GM12878 (cell line): ENCODE data around the gene ELOVL5.

Source experiments
- ATF7 ChIP-seq: fragments of 450-650 bp; IDR thresholded peaks from 2 replicates; pipeline ENCODE4 v1.6.1; 2016; ENCODE audit warnings: low read depth, mild to moderate bottlenecking
- BMI1 ChIP-seq: fragments of 450-650 bp; IDR thresholded peaks from 2 replicates; pipeline ENCODE4 v1.6.1; 2016; ENCODE audit warnings: mild to moderate bottlenecking, moderate library complexity, borderline replicate concordance
- EP300 ChIP-seq, 2 experiments: fragments of 150-350 bp in 1 of 2; IDR thresholded peaks; 2 replicates each; pipeline ENCODE4 v1.6.1; 2011 to 2012; ENCODE audit warnings: low read depth in 2 of 2, low read length in 2 of 2, borderline replicate concordance in 1 of 2, improper control_type of control experiment in 1 of 2, inconsistent platforms in 1 of 2; ENCODE audit not compliant: control insufficient read depth in 1 of 2
- POLR2A ChIP-seq: IDR thresholded peaks from 2 replicates; pipeline ENCODE4 v1.6.1; 2011; ENCODE audit warnings: low read depth, mild to moderate bottlenecking, low read length
- POLR2AphosphoS2 ChIP-seq: IDR thresholded peaks from 2 replicates; pipeline ENCODE4 v1.6.1; 2011; ENCODE audit warnings: low read depth, mild to moderate bottlenecking, low read length, improper control_type of control experiment, moderate library complexity
- TF ChIP-seq, protein P1 (sequence below): IDR thresholded peaks from 2 replicates; pipeline ENCODE4 v1.6.1; 2012; ENCODE audit warnings: low read depth, low read length, improper control_type of control experiment
- TF ChIP-seq, protein P2 (sequence below), 3 experiments: IDR thresholded peaks in 2 of 3; conservative IDR thresholded peaks in 1 of 3; 2 replicates each; pipeline ENCODE4 v1.5.1; 2011; ENCODE audit warnings: low read depth in 3 of 3, low read length in 3 of 3, mild to moderate bottlenecking in 3 of 3, control low read depth in 2 of 3, moderate library complexity in 2 of 3, inconsistent platforms in 1 of 3, mixed read lengths in 1 of 3; ENCODE audit not compliant: control insufficient read depth in 2 of 3, insufficient read depth in 1 of 3; ENCODE audit errors: extremely low read depth in 1 of 3
- TF ChIP-seq, protein P3 (sequence below): IDR thresholded peaks from 2 replicates; pipeline ENCODE4 v1.6.1; 2012; ENCODE audit warnings: mild to moderate bottlenecking, low read depth, low read length
- TF ChIP-seq, protein P4 (sequence below): IDR thresholded peaks from 2 replicates; pipeline ENCODE4 v1.6.1; 2012; ENCODE audit warnings: improper control_type of control experiment, low read depth, low read length; ENCODE audit not compliant: insufficient replicate concordance
- TF ChIP-seq, protein P5 (sequence below): fragments of 150-350 bp; IDR thresholded peaks from 2 replicates; pipeline ENCODE4 v1.6.1; 2014; ENCODE audit warnings: mild to moderate bottlenecking, low read depth, low read length

DNA sequence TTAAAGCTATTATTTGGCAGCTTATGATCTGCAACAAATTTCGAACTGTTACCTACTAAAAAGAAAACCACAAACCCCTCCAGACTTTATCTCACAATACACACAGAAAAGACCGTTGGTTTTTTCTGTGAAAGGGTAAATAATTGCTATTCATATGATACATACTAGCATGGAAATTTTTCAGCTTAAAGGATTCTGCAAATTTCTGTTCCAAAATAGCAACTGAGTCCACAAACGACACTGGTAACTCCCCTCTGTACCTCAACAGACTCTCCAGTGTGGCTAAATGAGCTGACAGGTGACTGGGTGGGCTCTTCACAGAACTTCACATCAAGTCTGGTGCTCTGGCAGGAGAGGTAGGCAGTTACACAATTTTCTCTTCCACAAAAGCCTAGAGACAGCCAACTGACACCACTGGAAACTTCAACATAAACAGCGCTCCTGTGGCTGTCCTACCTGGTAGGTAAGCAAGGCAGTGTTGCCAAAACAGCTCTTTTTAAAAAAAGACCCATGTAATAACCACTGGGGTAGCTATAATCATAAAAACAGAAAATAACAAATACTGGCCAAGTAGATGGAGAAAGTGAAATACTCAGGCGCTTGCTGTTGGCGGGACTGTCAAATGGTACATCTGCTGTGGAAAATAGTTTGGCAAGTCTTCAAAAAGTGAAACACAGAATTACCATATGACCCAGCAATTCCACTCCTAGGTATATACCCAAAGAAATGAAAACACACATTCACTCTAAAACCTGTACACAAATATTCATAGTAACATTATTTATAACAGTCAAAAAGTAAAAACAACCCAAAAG, 37.8 kb downstream of the ELOVL5 start:
- TF ChIP-seq POLR2AphosphoS2, result no peak
- TF ChIP-seq, protein P1, sequence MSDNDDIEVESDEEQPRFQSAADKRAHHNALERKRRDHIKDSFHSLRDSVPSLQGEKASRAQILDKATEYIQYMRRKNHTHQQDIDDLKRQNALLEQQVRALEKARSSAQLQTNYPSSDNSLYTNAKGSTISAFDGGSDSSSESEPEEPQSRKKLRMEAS, result no peak
- TF ChIP-seq, protein P2, sequence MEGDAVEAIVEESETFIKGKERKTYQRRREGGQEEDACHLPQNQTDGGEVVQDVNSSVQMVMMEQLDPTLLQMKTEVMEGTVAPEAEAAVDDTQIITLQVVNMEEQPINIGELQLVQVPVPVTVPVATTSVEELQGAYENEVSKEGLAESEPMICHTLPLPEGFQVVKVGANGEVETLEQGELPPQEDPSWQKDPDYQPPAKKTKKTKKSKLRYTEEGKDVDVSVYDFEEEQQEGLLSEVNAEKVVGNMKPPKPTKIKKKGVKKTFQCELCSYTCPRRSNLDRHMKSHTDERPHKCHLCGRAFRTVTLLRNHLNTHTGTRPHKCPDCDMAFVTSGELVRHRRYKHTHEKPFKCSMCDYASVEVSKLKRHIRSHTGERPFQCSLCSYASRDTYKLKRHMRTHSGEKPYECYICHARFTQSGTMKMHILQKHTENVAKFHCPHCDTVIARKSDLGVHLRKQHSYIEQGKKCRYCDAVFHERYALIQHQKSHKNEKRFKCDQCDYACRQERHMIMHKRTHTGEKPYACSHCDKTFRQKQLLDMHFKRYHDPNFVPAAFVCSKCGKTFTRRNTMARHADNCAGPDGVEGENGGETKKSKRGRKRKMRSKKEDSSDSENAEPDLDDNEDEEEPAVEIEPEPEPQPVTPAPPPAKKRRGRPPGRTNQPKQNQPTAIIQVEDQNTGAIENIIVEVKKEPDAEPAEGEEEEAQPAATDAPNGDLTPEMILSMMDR (IDR thresholded peaks at IDR 0.05 in 2 of 3, conservative IDR thresholded peaks at IDR 0.05 in 1 of 3; ENCODE audit: control insufficient read depth in 2 of 3, extremely low read depth in 1 of 3, insufficient read depth in 1 of 3, low read depth in 3 of 3, low read length in 3 of 3), result no peak
- TF ChIP-seq POLR2A, result no peak
- TF ChIP-seq, protein P3, sequence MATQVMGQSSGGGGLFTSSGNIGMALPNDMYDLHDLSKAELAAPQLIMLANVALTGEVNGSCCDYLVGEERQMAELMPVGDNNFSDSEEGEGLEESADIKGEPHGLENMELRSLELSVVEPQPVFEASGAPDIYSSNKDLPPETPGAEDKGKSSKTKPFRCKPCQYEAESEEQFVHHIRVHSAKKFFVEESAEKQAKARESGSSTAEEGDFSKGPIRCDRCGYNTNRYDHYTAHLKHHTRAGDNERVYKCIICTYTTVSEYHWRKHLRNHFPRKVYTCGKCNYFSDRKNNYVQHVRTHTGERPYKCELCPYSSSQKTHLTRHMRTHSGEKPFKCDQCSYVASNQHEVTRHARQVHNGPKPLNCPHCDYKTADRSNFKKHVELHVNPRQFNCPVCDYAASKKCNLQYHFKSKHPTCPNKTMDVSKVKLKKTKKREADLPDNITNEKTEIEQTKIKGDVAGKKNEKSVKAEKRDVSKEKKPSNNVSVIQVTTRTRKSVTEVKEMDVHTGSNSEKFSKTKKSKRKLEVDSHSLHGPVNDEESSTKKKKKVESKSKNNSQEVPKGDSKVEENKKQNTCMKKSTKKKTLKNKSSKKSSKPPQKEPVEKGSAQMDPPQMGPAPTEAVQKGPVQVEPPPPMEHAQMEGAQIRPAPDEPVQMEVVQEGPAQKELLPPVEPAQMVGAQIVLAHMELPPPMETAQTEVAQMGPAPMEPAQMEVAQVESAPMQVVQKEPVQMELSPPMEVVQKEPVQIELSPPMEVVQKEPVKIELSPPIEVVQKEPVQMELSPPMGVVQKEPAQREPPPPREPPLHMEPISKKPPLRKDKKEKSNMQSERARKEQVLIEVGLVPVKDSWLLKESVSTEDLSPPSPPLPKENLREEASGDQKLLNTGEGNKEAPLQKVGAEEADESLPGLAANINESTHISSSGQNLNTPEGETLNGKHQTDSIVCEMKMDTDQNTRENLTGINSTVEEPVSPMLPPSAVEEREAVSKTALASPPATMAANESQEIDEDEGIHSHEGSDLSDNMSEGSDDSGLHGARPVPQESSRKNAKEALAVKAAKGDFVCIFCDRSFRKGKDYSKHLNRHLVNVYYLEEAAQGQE, result no peak
- TF ChIP-seq, protein P4, sequence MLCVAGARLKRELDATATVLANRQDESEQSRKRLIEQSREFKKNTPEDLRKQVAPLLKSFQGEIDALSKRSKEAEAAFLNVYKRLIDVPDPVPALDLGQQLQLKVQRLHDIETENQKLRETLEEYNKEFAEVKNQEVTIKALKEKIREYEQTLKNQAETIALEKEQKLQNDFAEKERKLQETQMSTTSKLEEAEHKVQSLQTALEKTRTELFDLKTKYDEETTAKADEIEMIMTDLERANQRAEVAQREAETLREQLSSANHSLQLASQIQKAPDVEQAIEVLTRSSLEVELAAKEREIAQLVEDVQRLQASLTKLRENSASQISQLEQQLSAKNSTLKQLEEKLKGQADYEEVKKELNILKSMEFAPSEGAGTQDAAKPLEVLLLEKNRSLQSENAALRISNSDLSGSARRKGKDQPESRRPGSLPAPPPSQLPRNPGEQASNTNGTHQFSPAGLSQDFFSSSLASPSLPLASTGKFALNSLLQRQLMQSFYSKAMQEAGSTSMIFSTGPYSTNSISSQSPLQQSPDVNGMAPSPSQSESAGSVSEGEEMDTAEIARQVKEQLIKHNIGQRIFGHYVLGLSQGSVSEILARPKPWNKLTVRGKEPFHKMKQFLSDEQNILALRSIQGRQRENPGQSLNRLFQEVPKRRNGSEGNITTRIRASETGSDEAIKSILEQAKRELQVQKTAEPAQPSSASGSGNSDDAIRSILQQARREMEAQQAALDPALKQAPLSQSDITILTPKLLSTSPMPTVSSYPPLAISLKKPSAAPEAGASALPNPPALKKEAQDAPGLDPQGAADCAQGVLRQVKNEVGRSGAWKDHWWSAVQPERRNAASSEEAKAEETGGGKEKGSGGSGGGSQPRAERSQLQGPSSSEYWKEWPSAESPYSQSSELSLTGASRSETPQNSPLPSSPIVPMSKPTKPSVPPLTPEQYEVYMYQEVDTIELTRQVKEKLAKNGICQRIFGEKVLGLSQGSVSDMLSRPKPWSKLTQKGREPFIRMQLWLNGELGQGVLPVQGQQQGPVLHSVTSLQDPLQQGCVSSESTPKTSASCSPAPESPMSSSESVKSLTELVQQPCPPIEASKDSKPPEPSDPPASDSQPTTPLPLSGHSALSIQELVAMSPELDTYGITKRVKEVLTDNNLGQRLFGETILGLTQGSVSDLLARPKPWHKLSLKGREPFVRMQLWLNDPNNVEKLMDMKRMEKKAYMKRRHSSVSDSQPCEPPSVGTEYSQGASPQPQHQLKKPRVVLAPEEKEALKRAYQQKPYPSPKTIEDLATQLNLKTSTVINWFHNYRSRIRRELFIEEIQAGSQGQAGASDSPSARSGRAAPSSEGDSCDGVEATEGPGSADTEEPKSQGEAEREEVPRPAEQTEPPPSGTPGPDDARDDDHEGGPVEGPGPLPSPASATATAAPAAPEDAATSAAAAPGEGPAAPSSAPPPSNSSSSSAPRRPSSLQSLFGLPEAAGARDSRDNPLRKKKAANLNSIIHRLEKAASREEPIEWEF, result no peak
- TF ChIP-seq ATF7, result no peak
- 0 out of 4 replicates have a peak, but pooled peaks of 1 of the 2 experiments have one; percentile 19 for TF ChIP-seq EP300 (IDR thresholded peaks at IDR 0.05; ENCODE audit: borderline replicate concordance in 1 of 2, control insufficient read depth in 1 of 2, low read depth in 2 of 2, low read length in 2 of 2)
- TF ChIP-seq BMI1, result no peak
- TF ChIP-seq, protein P5, sequence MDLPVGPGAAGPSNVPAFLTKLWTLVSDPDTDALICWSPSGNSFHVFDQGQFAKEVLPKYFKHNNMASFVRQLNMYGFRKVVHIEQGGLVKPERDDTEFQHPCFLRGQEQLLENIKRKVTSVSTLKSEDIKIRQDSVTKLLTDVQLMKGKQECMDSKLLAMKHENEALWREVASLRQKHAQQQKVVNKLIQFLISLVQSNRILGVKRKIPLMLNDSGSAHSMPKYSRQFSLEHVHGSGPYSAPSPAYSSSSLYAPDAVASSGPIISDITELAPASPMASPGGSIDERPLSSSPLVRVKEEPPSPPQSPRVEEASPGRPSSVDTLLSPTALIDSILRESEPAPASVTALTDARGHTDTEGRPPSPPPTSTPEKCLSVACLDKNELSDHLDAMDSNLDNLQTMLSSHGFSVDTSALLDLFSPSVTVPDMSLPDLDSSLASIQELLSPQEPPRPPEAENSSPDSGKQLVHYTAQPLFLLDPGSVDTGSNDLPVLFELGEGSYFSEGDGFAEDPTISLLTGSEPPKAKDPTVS, result no peak
